Measurements from ENCODE around the gene IFNAR1.

IFNAR1 gene

DNA sequence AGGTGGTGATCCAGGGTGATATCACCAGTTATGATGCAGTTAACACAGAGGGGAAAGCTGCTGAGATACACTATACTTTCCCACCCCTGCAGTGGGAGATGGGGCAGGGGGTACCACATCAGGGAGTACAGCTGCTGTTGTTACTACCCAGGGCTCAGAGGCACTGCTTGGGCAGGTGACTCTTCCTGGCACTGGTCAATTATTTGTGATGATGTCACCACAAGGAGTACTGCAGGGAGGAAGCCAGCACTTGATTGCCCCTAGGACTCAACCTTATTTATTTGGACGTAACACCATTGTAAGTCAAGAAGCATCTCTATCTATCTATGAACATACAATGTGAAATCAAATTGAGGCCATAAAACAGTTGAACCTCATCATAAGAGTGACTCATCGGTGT, 10.1 kb downstream of the IFNAR1 start:
- no peak for DNase-seq (ENCODE audit: low read depth)
- TF ChIP-seq, protein P1, sequence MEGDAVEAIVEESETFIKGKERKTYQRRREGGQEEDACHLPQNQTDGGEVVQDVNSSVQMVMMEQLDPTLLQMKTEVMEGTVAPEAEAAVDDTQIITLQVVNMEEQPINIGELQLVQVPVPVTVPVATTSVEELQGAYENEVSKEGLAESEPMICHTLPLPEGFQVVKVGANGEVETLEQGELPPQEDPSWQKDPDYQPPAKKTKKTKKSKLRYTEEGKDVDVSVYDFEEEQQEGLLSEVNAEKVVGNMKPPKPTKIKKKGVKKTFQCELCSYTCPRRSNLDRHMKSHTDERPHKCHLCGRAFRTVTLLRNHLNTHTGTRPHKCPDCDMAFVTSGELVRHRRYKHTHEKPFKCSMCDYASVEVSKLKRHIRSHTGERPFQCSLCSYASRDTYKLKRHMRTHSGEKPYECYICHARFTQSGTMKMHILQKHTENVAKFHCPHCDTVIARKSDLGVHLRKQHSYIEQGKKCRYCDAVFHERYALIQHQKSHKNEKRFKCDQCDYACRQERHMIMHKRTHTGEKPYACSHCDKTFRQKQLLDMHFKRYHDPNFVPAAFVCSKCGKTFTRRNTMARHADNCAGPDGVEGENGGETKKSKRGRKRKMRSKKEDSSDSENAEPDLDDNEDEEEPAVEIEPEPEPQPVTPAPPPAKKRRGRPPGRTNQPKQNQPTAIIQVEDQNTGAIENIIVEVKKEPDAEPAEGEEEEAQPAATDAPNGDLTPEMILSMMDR (conservative IDR thresholded peaks at IDR 0.05; ENCODE audit: low read depth, low read length) = no peak
- no peak overlapping the region for H3K4me3 ChIP-seq (ENCODE audit: low read depth, low read length)

DNA sequence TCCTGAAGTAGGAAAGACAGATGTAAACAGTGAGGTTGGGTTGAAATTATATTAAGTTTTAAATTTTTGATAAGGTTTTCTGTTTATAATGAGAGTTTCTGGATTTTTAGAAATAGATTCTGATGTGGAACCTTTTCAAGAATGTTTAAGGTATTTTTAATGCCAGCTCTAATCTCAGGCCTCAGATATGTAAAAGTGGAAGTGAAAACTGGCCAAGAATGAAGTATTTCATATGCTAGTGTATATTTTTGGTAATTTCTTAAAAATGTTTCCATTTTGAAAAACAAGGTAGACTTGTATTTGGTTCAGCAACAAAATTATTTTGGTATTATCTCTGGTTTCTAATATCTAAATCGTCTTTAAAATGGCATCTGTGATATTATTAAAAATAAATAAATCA, 14.4 kb downstream of the IFNAR1 start:
- TF ChIP-seq, protein P1 (conservative IDR thresholded peaks at IDR 0.05; ENCODE audit: low read depth, low read length) = no peak
- H3K4me3 ChIP-seq (ENCODE audit: low read depth, low read length) = no peak overlapping the region
- DNase-seq (ENCODE audit: low read depth) = no peak

DNA sequence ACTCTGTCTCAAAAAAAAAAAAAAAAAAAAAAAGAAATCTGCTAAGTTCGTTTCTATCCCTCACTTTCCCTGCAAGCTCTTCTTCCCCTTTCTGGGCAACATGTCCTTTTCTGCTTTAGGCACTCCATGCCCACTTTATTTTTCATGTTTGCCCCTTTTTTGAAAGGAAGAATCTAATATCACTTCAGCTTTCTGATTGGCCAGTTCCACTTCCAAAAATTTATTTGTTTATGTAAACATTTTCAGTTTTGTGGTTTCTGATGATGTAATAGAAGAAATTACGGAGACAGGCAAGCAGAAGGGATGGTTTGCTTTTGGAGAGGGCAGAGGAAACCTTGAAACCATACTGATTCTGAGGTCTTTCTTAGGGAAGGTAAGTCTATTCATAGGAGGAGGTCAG, 15.1 kb downstream of the IFNAR1 start:
- TF ChIP-seq, protein P1 (conservative IDR thresholded peaks at IDR 0.05; ENCODE audit: low read depth, low read length) = no peak
- no peak overlapping the region for H3K4me3 ChIP-seq (ENCODE audit: low read depth, low read length)
- DNase-seq (ENCODE audit: low read depth) = no peak

DNA sequence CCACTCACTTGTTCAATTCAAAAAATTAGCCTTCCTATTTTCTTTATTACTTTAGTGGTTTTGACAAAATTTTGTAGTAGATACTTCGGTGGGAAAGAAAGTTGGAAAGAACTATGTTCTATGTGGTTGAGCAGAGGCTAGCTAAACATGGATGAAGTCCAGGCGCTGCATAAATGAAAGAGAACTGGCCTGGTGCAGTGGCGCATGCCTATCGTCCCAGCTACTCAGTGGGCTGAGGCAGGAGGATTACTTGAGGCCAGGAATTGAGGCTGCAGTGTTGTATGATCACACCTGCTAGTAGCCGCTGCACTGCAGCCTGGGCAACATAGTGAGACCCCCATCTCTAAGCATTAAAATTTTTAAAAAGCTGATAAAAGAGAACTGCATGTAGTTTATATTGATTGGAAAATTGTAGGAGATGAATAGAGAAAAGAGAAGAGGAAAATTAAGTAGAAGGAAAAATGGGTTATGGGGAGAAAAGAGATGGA, 21.0 kb downstream of the IFNAR1 start:
- H3K4me3 ChIP-seq (ENCODE audit: low read depth, low read length) = no peak overlapping the region
- TF ChIP-seq, protein P1 (conservative IDR thresholded peaks at IDR 0.05; ENCODE audit: low read depth, low read length) = no peak
- DNase-seq (ENCODE audit: low read depth) = no peak

DNA sequence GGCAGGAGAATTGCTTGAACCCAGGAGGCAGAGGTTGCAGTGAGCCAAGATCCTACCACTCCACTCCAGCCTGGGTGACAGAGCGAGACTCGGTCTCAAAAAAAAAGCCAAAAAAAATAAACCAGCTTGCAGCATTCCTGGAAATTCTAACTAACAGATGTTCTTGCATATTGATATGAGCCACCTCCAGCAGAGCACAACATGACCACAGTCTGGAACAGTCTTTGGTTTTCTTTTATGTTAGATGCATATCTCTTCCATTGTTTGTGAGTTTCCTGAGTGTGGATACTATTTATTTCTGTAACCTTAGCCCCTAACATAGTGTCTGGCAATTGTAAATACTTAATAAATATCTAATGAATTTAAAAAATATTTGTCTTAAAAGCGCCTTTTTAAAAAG, 23.9 kb downstream of the IFNAR1 start:
- TF ChIP-seq, protein P1 (conservative IDR thresholded peaks at IDR 0.05; ENCODE audit: low read depth, low read length) = no peak
- DNase-seq (ENCODE audit: low read depth) = peak; percentile 45
- H3K4me3 ChIP-seq (ENCODE audit: low read depth, low read length) = no peak overlapping the region

- H3K4me3 ChIP-seq (ENCODE audit: low read depth, low read length) = no peak overlapping the region
- DNase-seq (ENCODE audit: low read depth) = no peak
- TF ChIP-seq, protein P1 (conservative IDR thresholded peaks at IDR 0.05; ENCODE audit: low read depth, low read length) = no peak
Measured at GRCh38 chr21:33350676-33351075, 25.9 kb downstream of the IFNAR1 start.

DNA sequence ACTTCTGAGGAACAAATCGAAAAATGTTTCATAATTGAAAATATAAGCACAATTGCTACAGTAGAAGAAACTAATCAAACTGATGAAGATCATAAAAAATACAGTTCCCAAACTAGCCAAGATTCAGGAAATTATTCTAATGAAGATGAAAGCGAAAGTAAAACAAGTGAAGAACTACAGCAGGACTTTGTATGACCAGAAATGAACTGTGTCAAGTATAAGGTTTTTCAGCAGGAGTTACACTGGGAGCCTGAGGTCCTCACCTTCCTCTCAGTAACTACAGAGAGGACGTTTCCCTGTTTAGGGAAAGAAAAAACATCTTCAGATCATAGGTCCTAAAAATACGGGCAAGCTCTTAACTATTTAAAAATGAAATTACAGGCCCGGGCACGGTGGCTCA, 30.6 kb downstream of the IFNAR1 start:
- peak; percentile 19 for DNase-seq (ENCODE audit: low read depth)
- no peak overlapping the region for H3K4me3 ChIP-seq (ENCODE audit: low read depth, low read length)
- TF ChIP-seq, protein P1 (conservative IDR thresholded peaks at IDR 0.05; ENCODE audit: low read depth, low read length) = no peak
